HCT116 (cell line): ENCODE data around the gene GAB4. TPM values are rescaled to one million over a fixed set of nuclear protein-coding genes. Genes with fewer than 3 reads are reported as not detected.

Experiments used
- ATAC-seq: fragments of 200-7000 bp; cut with Tn5 transposase; 2 replicates; pipeline ENCODE4 v1.9.1; 2020; ENCODE audit warnings: mild to moderate bottlenecking, moderate library complexity
- BruUV-seq: library from RNA; stranded (reverse); fragments of 400-500 nt; replicated peaks from 2 replicates; lab custom pipeline; 2021; lab: Mats Ljungman, UMichigan
- CTCF ChIA-PET: fragments of 300-600 bp; sonication (Branson Sonifier 250); formaldehyde crosslinking; loops from one replicate; lab custom pipeline; 2021; ENCODE audit warnings: antibody characterized with exemption; lab: Charles Lee
- POLR2A ChIA-PET: fragments of 300-600, 350-600 bp; sonication (Branson Sonifier 250); formaldehyde crosslinking; loops from one replicate; lab custom pipeline; 2021; ENCODE audit warnings: antibody characterized with exemption; lab: Charles Lee
- RAD21 ChIA-PET, 2 experiments: fragments of 300-600 bp; sonication (Branson Sonifier 250); formaldehyde crosslinking; loops; one replicate each; lab custom pipeline; 2023; ENCODE audit warnings: low total read pairs in 2 of 2; ENCODE audit not compliant: uncharacterized antibody in 2 of 2, unreplicated experiment in 2 of 2, low non-redundant PET in 1 of 2; lab: Charles Lee
- DNase-seq: peaks from one replicate; pipeline ENCODE4 v3.0.0-alpha.2; 2010; ENCODE audit warnings: low read depth, low spot score
- H2AFZ ChIP-seq: fragments of 200-600 bp; shearing (Covaris generic), sonication (generic); 2 replicates; pipeline ENCODE4 v1.6.1; 2017; ENCODE audit warnings: low read depth, mixed run types, mixed read lengths, antibody characterized with exemption, low read length; ENCODE audit not compliant: poor library complexity, severe bottlenecking
- H3K27ac ChIP-seq: 2 replicates; pipeline ENCODE4 v1.5.1; 2012; ENCODE audit warnings: low read depth, low read length
- H3K27me3 ChIP-seq: fragments of 200-600 bp; sonication (generic); 2 replicates; pipeline ENCODE4 v1.6.1; 2016; ENCODE audit warnings: mixed run types, low read length, mixed read lengths; ENCODE audit not compliant: insufficient read depth
- H3K36me3 ChIP-seq, 2 experiments: fragments of 200-500 bp in 1 of 2; fragments of 200-600 bp in 1 of 2; sonication (Bioruptor generic) in 1 of 2; sonication (generic) in 1 of 2; 2 replicates each; pipeline versions ENCODE4 v1.5.1 to v1.6.1; 2014 to 2016; ENCODE audit warnings: low read length in 2 of 2, inconsistent platforms in 1 of 2, mixed read lengths in 1 of 2, mixed run types in 1 of 2; ENCODE audit not compliant: insufficient read depth in 2 of 2, control insufficient read depth in 1 of 2
- H3K4me1 ChIP-seq, 2 experiments: fragments of 200-600 bp in 1 of 2; sonication (generic) in 1 of 2; 2 replicates each; pipeline versions ENCODE4 v1.5.1 to v1.6.1; 2012 to 2017; ENCODE audit warnings: low read length in 2 of 2, inconsistent platforms in 1 of 2, mild to moderate bottlenecking in 1 of 2, mixed read lengths in 1 of 2, mixed run types in 1 of 2, moderate library complexity in 1 of 2; ENCODE audit not compliant: insufficient read depth in 2 of 2, control insufficient read depth in 1 of 2
- H3K4me2 ChIP-seq: fragments of 200-600 bp; sonication (generic); 2 replicates; pipeline ENCODE4 v1.6.1; 2017; ENCODE audit warnings: mixed run types, low read length, mixed read lengths
- H3K4me3 ChIP-seq, 2 experiments: fragments of 200-600 bp in 1 of 2; sonication (generic) in 1 of 2; replicated peaks in 1 of 2; 2 replicates each; pipeline ENCODE4 v1.5.1; 2011 to 2016; ENCODE audit warnings: low read length in 2 of 2, control low read depth in 1 of 2, low read depth in 1 of 2, mild to moderate bottlenecking in 1 of 2, mixed read lengths in 1 of 2, mixed run types in 1 of 2
- H3K79me2 ChIP-seq: fragments of 200-600 bp; sonication (generic); 2 replicates; pipeline ENCODE4 v1.6.1; 2017; ENCODE audit warnings: mild to moderate bottlenecking, mixed run types, low read length, moderate library complexity, mixed read lengths; ENCODE audit not compliant: insufficient read depth
- H3K9ac ChIP-seq: fragments of 200-600 bp; sonication (generic); 2 replicates; pipeline ENCODE4 v1.6.1; 2016; ENCODE audit warnings: low read length, mixed read lengths
- H3K9me2 ChIP-seq: fragments of 200-600 bp; sonication (generic), shearing (Covaris generic); 2 replicates; pipeline ENCODE4 v1.6.1; 2017; ENCODE audit warnings: mixed run types, mild to moderate bottlenecking, moderate library complexity; ENCODE audit not compliant: insufficient read depth
- H3K9me3 ChIP-seq, 2 experiments: fragments of 200-500 bp in 1 of 2; fragments of 200-600 bp in 1 of 2; sonication (Bioruptor generic) in 1 of 2; sonication (generic) in 1 of 2; 2 replicates each; pipeline ENCODE4 v1.6.1; 2014 to 2017; ENCODE audit warnings: low read length in 2 of 2, mixed read lengths in 2 of 2, inconsistent platforms in 1 of 2, low read depth in 1 of 2, mild to moderate bottlenecking in 1 of 2, mixed run types in 1 of 2, moderate library complexity in 1 of 2; ENCODE audit not compliant: control insufficient read depth in 1 of 2, insufficient read depth in 1 of 2
- H4K20me1 ChIP-seq: fragments of 200-600 bp; sonication (generic), shearing (Covaris generic); 2 replicates; pipeline ENCODE4 v1.6.1; 2017; ENCODE audit warnings: mixed run types, mild to moderate bottlenecking, moderate library complexity; ENCODE audit not compliant: insufficient read depth
- CBX3 ChIP-seq: IDR thresholded peaks from 2 replicates; pipeline ENCODE4 v1.6.1; 2012; ENCODE audit warnings: low read depth
- CEBPB ChIP-seq: IDR thresholded peaks from 2 replicates; pipeline ENCODE4 v1.6.1; 2012; ENCODE audit warnings: low read depth
- CTCF ChIP-seq, 3 experiments: fragments of 200-600 bp in 1 of 3; sonication (generic) in 1 of 3; IDR thresholded peaks in 2 of 3; conservative IDR thresholded peaks in 1 of 3; 2 replicates each; pipeline ENCODE4 v1.5.1; 2012 to 2017; ENCODE audit warnings: low read depth in 2 of 3, low read length in 2 of 3, antibody characterized with exemption in 1 of 3, borderline replicate concordance in 1 of 3, control low read depth in 1 of 3, mild to moderate bottlenecking in 1 of 3, mixed read lengths in 1 of 3, mixed run types in 1 of 3, moderate library complexity in 1 of 3; ENCODE audit not compliant: insufficient read depth in 1 of 3
- EGR1 ChIP-seq: IDR thresholded peaks from 2 replicates; pipeline ENCODE4 v1.6.1; 2012; ENCODE audit warnings: low read depth
- ELF1 ChIP-seq: IDR thresholded peaks from 2 replicates; pipeline ENCODE4 v1.6.1; 2012; ENCODE audit warnings: low read depth, borderline replicate concordance
- EZH2 ChIP-seq: fragments of 200-600 bp; sonication (generic); IDR thresholded peaks from 2 replicates; pipeline ENCODE4 v1.6.1; 2017; ENCODE audit warnings: antibody characterized with exemption, mixed run types
- EZH2phosphoT487 ChIP-seq: fragments of 200-600 bp; IDR thresholded peaks from 2 replicates; pipeline ENCODE4 v1.6.1; 2018; ENCODE audit warnings: antibody characterized with exemption, borderline replicate concordance
- JUND ChIP-seq: IDR thresholded peaks from 2 replicates; pipeline ENCODE4 v1.6.1; 2012
- MAX ChIP-seq: IDR thresholded peaks from 2 replicates; pipeline ENCODE4 v1.6.1; 2012
- POLR2A ChIP-seq: IDR thresholded peaks from 2 replicates; pipeline ENCODE4 v1.7.0; 2011; ENCODE audit warnings: borderline replicate concordance; ENCODE audit not compliant: insufficient read depth, insufficient read length; ENCODE audit errors: extremely low read depth
- POLR2AphosphoS5 ChIP-seq: IDR thresholded peaks from 2 replicates; pipeline ENCODE4 v1.6.1; 2011; ENCODE audit warnings: mild to moderate bottlenecking, low read depth, low read length, moderate library complexity
- SIN3A ChIP-seq: IDR thresholded peaks from 2 replicates; pipeline ENCODE4 v1.6.1; 2012; ENCODE audit warnings: low read depth
- SP1 ChIP-seq: IDR thresholded peaks from 2 replicates; pipeline ENCODE4 v1.6.1; 2012; ENCODE audit warnings: low read depth
- TCF7L2 ChIP-seq: IDR thresholded peaks from 2 replicates; pipeline ENCODE4 v1.7.0; 2011; ENCODE audit warnings: borderline replicate concordance, inconsistent platforms; ENCODE audit not compliant: insufficient read depth, insufficient read length; ENCODE audit errors: extremely low read depth
- YY1 ChIP-seq: IDR thresholded peaks from 2 replicates; pipeline ENCODE4 v1.6.1; 2011; ENCODE audit warnings: low read length, low read depth, moderate library complexity, mild to moderate bottlenecking; ENCODE audit not compliant: insufficient replicate concordance; ENCODE audit errors: extremely low read depth
- ZFX ChIP-seq: fragments of 450-650 bp; IDR thresholded peaks from 2 replicates; pipeline ENCODE4 v1.6.1; 2017
- ZNF274 ChIP-seq: fragments of 200-500 bp; sonication (Bioruptor generic); IDR thresholded peaks from 2 replicates; pipeline ENCODE4 v1.6.1; 2014; ENCODE audit warnings: mild to moderate bottlenecking, low read depth, low read length, inconsistent platforms
- intact Hi-C: fragments of 100-400 bp; cut with micrococcal nuclease; formaldehyde crosslinking; loops from 2 replicates; pipeline ENCODE4 v1.10.0; 2022
- total RNA-seq: library from RNA; stranded (reverse); gene quantifications from one replicate; pipeline ENCODE4 v1.2.1, GENCODE V29; 2021; ENCODE audit not compliant: unreplicated experiment

GAB4 gene
- total RNA-seq, 1 experiment from 2014 or later, result not detected

GRCh38 chr22:16973591-16974297, 34.3 kb downstream of the GAB4 start:
- ATAC-seq (no peak), DNase-seq (no peak)
- Histone ChIP-seq H3K36me3 (no peaks in the 10 kb centered on the region), H2AFZ (no peak overlapping the region), H3K9ac (no peak overlapping the region), H3K4me3 (no peak overlapping the region), H3K27ac (no peak overlapping the region), H3K4me1 (peaks cover 0 to 6% of the 10 kb centered on the region in 2 experiments; a peak in 3 of 4 replicates), H3K4me2 (no peak overlapping the region), H3K9me3 (no peaks in the 10 kb centered on the region), H3K79me2 (no peaks in the 10 kb centered on the region)
- RAD21 ChIA-PET, result no interaction called here
- intact Hi-C loops, result loop anchor here (5.0 kb wide), 1 partner anchor 51 kb away; no protein-coding TSS in a partner anchor
- no TSS peak for BruUV-seq
- TF ChIP-seq ZFX, result no peak
- TF ChIP-seq CTCF (IDR thresholded peaks at IDR 0.05 in 2 of 3, conservative IDR thresholded peaks at IDR 0.05 in 1 of 3; ENCODE audit: borderline replicate concordance in 1 of 3, insufficient read depth in 1 of 3, low read depth in 2 of 3, low read length in 2 of 3), result no peak
- no peak for TF ChIP-seq EZH2
- no peak for TF ChIP-seq MAX
- no peak for TF ChIP-seq POLR2A
- TF ChIP-seq JUND, result no peak
- TF ChIP-seq SIN3A, result no peak
- no peak for TF ChIP-seq SP1
- no peak for TF ChIP-seq TCF7L2
- no peak for TF ChIP-seq ZNF274
- no peak for TF ChIP-seq ELF1
- no peak for TF ChIP-seq YY1
- no peak for TF ChIP-seq CEBPB
- TF ChIP-seq CBX3, result no peak
- TF ChIP-seq POLR2AphosphoS5, result no peak
- no peak for TF ChIP-seq EGR1
- TF ChIP-seq EZH2phosphoT487, result no peak
- TF ChIP-seq, all 23 proteins: peak for 0
- ChIA-PET CTCF (no interaction called here), POLR2A (no interaction called here)
- Histone ChIP-seq H4K20me1 (no peaks in the 10 kb centered on the region), H3K27me3 (peaks cover 50% of the 10 kb centered on the region), H3K9me2 (no peaks in the 10 kb centered on the region)
